GM18498 (cell line): ENCODE data around the gene CLOCK.

Experiments used
- ATAC-seq: cut with Tn5 transposase; IDR thresholded peaks from one replicate; pipeline ENCODE4 v1.9.1; 2021; ENCODE audit warnings: mild to moderate bottlenecking, moderate library complexity; ENCODE audit not compliant: unreplicated experiment

CLOCK gene

GRCh38 chr4:55393461-55394320 lies 153.0 kb downstream of the CLOCK start:
- no peak for ATAC-seq

GRCh38 chr4:55386840-55387239 lies 159.9 kb downstream of the CLOCK start:
- no peak for ATAC-seq

- ATAC-seq = peak; percentile 81
Observed at GRCh38 chr4:55386073-55386472, 160.6 kb downstream of the CLOCK start.

GRCh38 chr4:55385201-55385649 lies 161.5 kb downstream of the CLOCK start:
- ATAC-seq = no peak

- ATAC-seq = no peak
Observed at GRCh38 chr4:55382488-55383003, 164.2 kb downstream of the CLOCK start.

GRCh38 chr4:55381502-55381901 lies 165.2 kb downstream of the CLOCK start:
- no peak for ATAC-seq

GRCh38 chr4:55380576-55380975 lies 166.1 kb downstream of the CLOCK start:
- ATAC-seq = no peak

GRCh38 chr4:55378617-55379467 lies 167.9 kb downstream of the CLOCK start:
- no peak for ATAC-seq
